ENCODE measurements around the gene CYP51A1.

DNA sequence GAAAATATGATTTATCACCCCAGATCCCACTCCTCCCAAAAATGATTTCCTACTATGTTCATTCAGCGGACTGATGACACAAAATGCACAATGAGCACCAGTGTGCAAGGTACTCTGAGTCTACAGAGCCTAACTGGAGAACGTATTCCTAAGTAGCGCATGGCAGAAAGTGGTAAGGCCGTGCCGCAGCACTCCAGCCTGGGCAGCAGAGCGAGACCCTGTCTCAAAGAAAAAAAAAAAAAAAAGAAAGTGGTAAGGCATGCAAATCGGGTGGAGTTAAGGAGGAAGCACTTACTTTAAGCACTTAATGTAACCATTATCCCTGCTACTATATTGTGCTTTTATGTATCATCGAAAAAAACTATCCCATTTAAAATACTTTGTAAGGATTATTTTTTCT is 25.5 kb downstream of the CYP51A1 start:
- TF ChIP-seq, protein P1, sequence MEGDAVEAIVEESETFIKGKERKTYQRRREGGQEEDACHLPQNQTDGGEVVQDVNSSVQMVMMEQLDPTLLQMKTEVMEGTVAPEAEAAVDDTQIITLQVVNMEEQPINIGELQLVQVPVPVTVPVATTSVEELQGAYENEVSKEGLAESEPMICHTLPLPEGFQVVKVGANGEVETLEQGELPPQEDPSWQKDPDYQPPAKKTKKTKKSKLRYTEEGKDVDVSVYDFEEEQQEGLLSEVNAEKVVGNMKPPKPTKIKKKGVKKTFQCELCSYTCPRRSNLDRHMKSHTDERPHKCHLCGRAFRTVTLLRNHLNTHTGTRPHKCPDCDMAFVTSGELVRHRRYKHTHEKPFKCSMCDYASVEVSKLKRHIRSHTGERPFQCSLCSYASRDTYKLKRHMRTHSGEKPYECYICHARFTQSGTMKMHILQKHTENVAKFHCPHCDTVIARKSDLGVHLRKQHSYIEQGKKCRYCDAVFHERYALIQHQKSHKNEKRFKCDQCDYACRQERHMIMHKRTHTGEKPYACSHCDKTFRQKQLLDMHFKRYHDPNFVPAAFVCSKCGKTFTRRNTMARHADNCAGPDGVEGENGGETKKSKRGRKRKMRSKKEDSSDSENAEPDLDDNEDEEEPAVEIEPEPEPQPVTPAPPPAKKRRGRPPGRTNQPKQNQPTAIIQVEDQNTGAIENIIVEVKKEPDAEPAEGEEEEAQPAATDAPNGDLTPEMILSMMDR (conservative IDR thresholded peaks at IDR 0.05; ENCODE audit: low read length) = no peak
- no peak for TF ChIP-seq EZH2phosphoT487 (IDR thresholded peaks at IDR 0.05; ENCODE audit: borderline replicate concordance, low read depth, low read length)
